ENCODE measurements around the gene USP10. TPM values are rescaled to one million over a fixed set of nuclear protein-coding genes. Genes with fewer than 3 reads are reported as not detected.
A peak's percentile ranks its signal among the peaks of the same experiment; 100 is the strongest.

Gene USP10
- total RNA-seq, 1 donor from 2014 or later, result 33.7 TPM

- no peak overlapping the region for H3K4me3 ChIP-seq (ENCODE audit: low read depth, low read length)
- FAIRE-seq (no peak), DNase-seq (ENCODE audit: low read depth) (no peak)
- peaks cover 17% of the 10 kb centered on the region for H3K36me3 ChIP-seq (ENCODE audit: control insufficient read depth, insufficient read depth, low read length)
- no peak for TF ChIP-seq CTCF (IDR thresholded peaks at IDR 0.05; ENCODE audit: insufficient read depth, low read length, severe bottlenecking)
- no peaks in the 10 kb centered on the region for H3K27me3 ChIP-seq (ENCODE audit: control insufficient read depth, insufficient read depth, low read length)
These were observed 59.3 kb downstream of the USP10 start for GRCh38 chr16:84759061-84759460.

- peaks cover 18% of the 10 kb centered on the region for H3K36me3 ChIP-seq (ENCODE audit: control insufficient read depth, insufficient read depth, low read length)
- no peak for FAIRE-seq
- H3K27me3 ChIP-seq (ENCODE audit: control insufficient read depth, insufficient read depth, low read length), result no peaks in the 10 kb centered on the region
- no peak for TF ChIP-seq CTCF (IDR thresholded peaks at IDR 0.05; ENCODE audit: insufficient read depth, low read length, severe bottlenecking)
- H3K4me3 ChIP-seq (ENCODE audit: low read depth, low read length), result no peak overlapping the region
- no peak for DNase-seq (ENCODE audit: low read depth)
These were observed 60.1 kb downstream of the USP10 start for GRCh38 chr16:84759906-84760305.

GRCh38 chr16:84761448-84762368 is 61.9 kb downstream of the USP10 start:
- Histone ChIP-seq H3K27me3 (ENCODE audit: control insufficient read depth, insufficient read depth, low read length) (no peaks in the 10 kb centered on the region), H3K36me3 (ENCODE audit: control insufficient read depth, insufficient read depth, low read length) (peaks cover 22% of the 10 kb centered on the region), H3K4me3 (ENCODE audit: low read depth, low read length) (no peak overlapping the region)
- DNase-seq (ENCODE audit: low read depth), result no peak
- no peak for TF ChIP-seq CTCF (IDR thresholded peaks at IDR 0.05; ENCODE audit: insufficient read depth, low read length, severe bottlenecking)
- no peak for FAIRE-seq

GRCh38 chr16:84763164-84763563 is 63.4 kb downstream of the USP10 start:
- Histone ChIP-seq H3K36me3 (ENCODE audit: control insufficient read depth, insufficient read depth, low read length) (peaks cover 24% of the 10 kb centered on the region), H3K27me3 (ENCODE audit: control insufficient read depth, insufficient read depth, low read length) (no peaks in the 10 kb centered on the region), H3K4me3 (ENCODE audit: low read depth, low read length) (no peak overlapping the region)
- DNase-seq (ENCODE audit: low read depth), result no peak
- no peak for TF ChIP-seq CTCF (IDR thresholded peaks at IDR 0.05; ENCODE audit: insufficient read depth, low read length, severe bottlenecking)
- FAIRE-seq, result no peak

GRCh38 chr16:84763629-84764028 is 63.8 kb downstream of the USP10 start:
- TF ChIP-seq CTCF (IDR thresholded peaks at IDR 0.05; ENCODE audit: insufficient read depth, low read length, severe bottlenecking), result no peak
- FAIRE-seq (peak; percentile 18), DNase-seq (ENCODE audit: low read depth) (no peak)
- H3K36me3 ChIP-seq (ENCODE audit: control insufficient read depth, insufficient read depth, low read length), result peaks cover 23% of the 10 kb centered on the region
- H3K27me3 ChIP-seq (ENCODE audit: control insufficient read depth, insufficient read depth, low read length), result no peaks in the 10 kb centered on the region
- no peak overlapping the region for H3K4me3 ChIP-seq (ENCODE audit: low read depth, low read length)

All from bronchial epithelial cell (primary cell).